GM12892 (cell line): ENCODE data around the gene FERMT1.

Experiments used
- DNase-seq: peaks from one replicate; pipeline ENCODE4 v3.0.0; 2011; ENCODE audit not compliant: insufficient read length
- FAIRE-seq: peaks from 2 replicates; lab custom pipeline; 2011; peaks lifted over from hg19 to GRCh38; lab: Jason Lieb, UNC
- POLR2A ChIP-seq: IDR thresholded peaks from 2 replicates; pipeline ENCODE4 v1.6.1; 2011; ENCODE audit warnings: low read depth, low read length, control low read depth
- POLR2AphosphoS5 ChIP-seq: IDR thresholded peaks from 2 replicates; pipeline ENCODE4 v1.6.1; 2011; ENCODE audit warnings: low read depth, low read length, control low read depth
- TAF1 ChIP-seq: IDR thresholded peaks from 2 replicates; pipeline ENCODE4 v1.6.1; 2011; ENCODE audit warnings: low read depth, mild to moderate bottlenecking, control low read depth, low read length, borderline replicate concordance

The FERMT1 gene

GRCh38 chr20:6081236-6081635, 41.6 kb downstream of the FERMT1 start:
- TF ChIP-seq POLR2AphosphoS5 (no peak), TAF1 (no peak), POLR2A (no peak)
- DNase-seq: no peak
- no peak for FAIRE-seq

GRCh38 chr20:6079016-6079415, 43.8 kb downstream of the FERMT1 start:
- FAIRE-seq: no peak
- TF ChIP-seq POLR2A (no peak), POLR2AphosphoS5 (no peak), TAF1 (no peak)
- no peak for DNase-seq

- no peak for FAIRE-seq
Observed at GRCh38 chr20:6075428-6076219, 47.2 kb downstream of the FERMT1 start.

GRCh38 chr20:6074784-6075183, 48.0 kb downstream of the FERMT1 start:
- FAIRE-seq: no peak
- TF ChIP-seq POLR2AphosphoS5: no peak
- no peak for TF ChIP-seq TAF1
- TF ChIP-seq POLR2A: no peak
- DNase-seq: no peak

More at GRCh38 chr20:6075428-6076219, 47.2 kb downstream of the FERMT1 start:
- DNase-seq: no peak
- TF ChIP-seq POLR2AphosphoS5: no peak
- no peak for TF ChIP-seq POLR2A
- TF ChIP-seq TAF1: no peak

- FAIRE-seq (no peak), DNase-seq (no peak)
Observed at GRCh38 chr20:6074145-6074561, 48.7 kb downstream of the FERMT1 start.

GRCh38 chr20:6070829-6071695, 51.8 kb downstream of the FERMT1 start:
- FAIRE-seq (no peak), DNase-seq (no peak)
- TF ChIP-seq POLR2A (no peak), POLR2AphosphoS5 (no peak), TAF1 (no peak)

More at GRCh38 chr20:6074145-6074561, 48.7 kb downstream of the FERMT1 start:
- TF ChIP-seq POLR2A: no peak
- TF ChIP-seq POLR2AphosphoS5: no peak

- DNase-seq (no peak), FAIRE-seq (no peak)
- TF ChIP-seq TAF1 (no peak), POLR2AphosphoS5 (no peak), POLR2A (no peak)
Observed at GRCh38 chr20:6069669-6070068, 53.2 kb downstream of the FERMT1 start.

GRCh38 chr20:6067763-6068318, 55.0 kb downstream of the FERMT1 start:
- DNase-seq (no peak), FAIRE-seq (no peak)
- TF ChIP-seq TAF1 (no peak), POLR2A (no peak), POLR2AphosphoS5 (no peak)

- TF ChIP-seq POLR2AphosphoS5: no peak
- TF ChIP-seq TAF1: no peak
- no peak for TF ChIP-seq POLR2A
- no peak for FAIRE-seq
- DNase-seq: no peak
Observed at GRCh38 chr20:6066582-6066981, 56.2 kb downstream of the FERMT1 start.

GRCh38 chr20:6061544-6061943, 61.3 kb downstream of the FERMT1 start:
- FAIRE-seq: no peak
- DNase-seq: no peak
- TF ChIP-seq POLR2A (no peak), TAF1 (no peak), POLR2AphosphoS5 (no peak)

GRCh38 chr20:6060213-6060612, 62.6 kb downstream of the FERMT1 start:
- FAIRE-seq: no peak
- DNase-seq: no peak
- TF ChIP-seq POLR2AphosphoS5: no peak
- TF ChIP-seq POLR2A: no peak
- TF ChIP-seq TAF1: no peak
